HG02610 (cell line): ENCODE data around the gene SF3B3.
"Not testable (repeated sequence)": the region's sequence is repeated elsewhere in the genome, so short reads cannot be mapped to it uniquely, and the experiment has no call there.

Experiments
- ATAC-seq: cut with Tn5 transposase; IDR thresholded peaks from one replicate; pipeline ENCODE4 v1.9.1; 2021; ENCODE audit warnings: mild to moderate bottlenecking, moderate library complexity; ENCODE audit not compliant: unreplicated experiment

SF3B3 gene

GRCh38 chr16:70612931-70613330 lies 89.3 kb downstream of the SF3B3 start:
- no peak for ATAC-seq

GRCh38 chr16:70614208-70614951 lies 90.8 kb downstream of the SF3B3 start:
- no peak for ATAC-seq

GRCh38 chr16:70615945-70616344 lies 92.3 kb downstream of the SF3B3 start:
- ATAC-seq, result no peak

GRCh38 chr16:70621864-70622263 lies 98.2 kb downstream of the SF3B3 start:
- not testable (repeated sequence) for ATAC-seq
